T1000 (cell line): ENCODE measurements around the gene CEP170.
"Not testable (repeated sequence)": the region's sequence is repeated elsewhere in the genome, so short reads cannot be mapped to it uniquely, and the experiment has no call there.

Experiments
- DNase-seq: peaks from one replicate; lab custom pipeline; 2025; ENCODE audit warnings: mixed read lengths; lab: John Stamatoyannopoulos, UW

The CEP170 gene

DNA sequence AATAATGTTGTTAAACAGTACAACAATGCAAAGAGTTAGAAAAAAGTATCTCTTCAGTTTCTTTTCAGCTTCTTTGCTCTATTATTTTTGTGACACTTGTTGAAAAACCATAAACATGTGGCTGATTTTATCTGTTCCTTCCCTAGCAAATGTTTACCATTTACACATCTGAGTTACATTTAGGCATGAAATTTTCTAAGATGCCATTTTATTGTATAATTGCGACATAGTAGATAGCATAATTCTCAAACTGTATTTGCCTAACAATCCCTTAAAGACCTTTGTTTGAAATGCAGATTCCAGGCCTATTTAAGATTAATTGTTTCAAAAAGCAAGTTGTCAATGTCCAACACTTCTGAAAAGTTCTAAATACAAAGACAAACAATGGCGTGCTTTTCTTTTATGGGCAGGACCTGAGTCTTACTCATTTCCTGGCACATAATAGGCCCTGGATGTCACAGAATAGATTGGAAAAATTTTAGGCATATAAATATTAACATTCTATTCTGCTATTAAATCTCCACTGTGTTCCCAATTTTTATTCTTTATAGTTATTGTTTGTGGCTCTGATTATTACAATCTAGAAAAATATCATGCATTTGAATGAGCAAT, 81.2 kb downstream of the CEP170 start:
- not testable (repeated sequence) for DNase-seq

DNA sequence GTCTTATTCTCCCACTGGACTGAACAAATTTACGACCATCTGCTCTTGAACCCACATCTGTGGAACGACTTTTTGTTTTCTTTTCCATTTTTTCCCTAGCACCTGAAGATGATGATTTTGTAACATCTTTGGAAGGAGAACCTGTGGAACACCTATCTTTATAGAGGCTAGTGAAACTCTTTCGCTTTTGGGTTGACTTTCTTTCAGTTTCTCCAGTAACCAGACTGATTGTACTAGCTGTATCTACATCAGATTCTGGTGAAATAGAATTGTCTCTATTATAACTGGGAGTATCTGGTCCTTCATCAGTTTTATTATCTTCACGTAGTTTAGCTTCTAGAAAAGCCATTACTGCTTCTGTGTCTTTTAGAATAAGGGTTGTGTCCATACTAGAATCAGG, 90.2 kb downstream of the CEP170 start:
- DNase-seq = not testable (repeated sequence)

DNA sequence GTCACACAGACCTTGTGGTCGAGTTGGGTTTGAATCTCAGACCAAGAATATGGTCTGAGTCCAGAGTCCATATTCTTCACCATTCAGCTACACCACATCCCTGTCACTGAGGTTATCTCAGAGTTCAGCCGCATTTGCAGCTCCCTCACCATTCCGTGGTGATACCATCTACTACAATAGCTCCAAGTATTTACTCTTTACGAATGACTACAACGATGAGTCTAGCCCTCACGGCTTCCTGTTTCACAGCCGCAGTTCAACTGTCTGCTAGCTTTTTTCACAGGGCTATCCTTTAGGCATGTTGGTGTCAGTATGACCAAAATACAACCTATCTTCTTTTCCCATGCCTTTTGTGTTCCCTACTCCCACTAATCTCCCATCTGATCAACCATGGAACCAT, 104.2 kb downstream of the CEP170 start:
- DNase-seq = not testable (repeated sequence)

DNA sequence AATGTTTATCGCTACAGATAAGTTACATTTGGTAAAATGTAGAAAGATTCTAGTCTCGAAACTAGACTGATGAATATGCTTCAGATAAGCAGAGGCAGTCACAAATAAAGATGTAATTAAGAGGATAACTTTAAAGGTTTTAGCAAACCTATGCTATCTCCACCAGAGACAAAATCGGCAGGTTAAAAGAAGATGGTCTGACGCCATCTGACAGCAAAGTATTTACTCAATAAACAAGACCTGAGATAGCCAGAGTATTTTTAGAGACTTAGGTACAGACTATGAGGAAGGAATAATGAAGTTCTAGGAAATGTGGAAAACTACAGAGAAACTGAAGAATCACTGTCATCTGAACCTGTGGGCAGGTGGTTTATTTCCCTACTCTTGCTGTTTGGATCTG, 106.0 kb downstream of the CEP170 start:
- not testable (repeated sequence) for DNase-seq

DNA sequence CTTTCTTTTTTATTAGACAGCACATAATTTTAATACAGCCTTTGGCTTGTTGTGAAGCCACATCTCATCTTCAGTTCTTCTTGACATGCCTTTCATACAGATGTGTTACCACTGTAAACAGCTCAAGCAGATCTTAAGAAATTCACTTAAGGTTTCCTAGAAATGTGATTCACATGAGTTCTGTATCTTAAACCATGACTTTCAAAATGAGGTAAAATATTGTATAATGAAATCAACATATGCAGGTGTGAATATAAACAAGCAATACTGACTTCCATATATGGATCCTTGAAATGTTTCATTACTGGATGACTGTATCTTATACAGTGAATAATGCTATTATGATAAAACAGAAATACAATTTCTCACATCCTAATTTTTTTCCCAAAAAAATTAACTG, 107.7 kb downstream of the CEP170 start:
- DNase-seq = not testable (repeated sequence)

DNA sequence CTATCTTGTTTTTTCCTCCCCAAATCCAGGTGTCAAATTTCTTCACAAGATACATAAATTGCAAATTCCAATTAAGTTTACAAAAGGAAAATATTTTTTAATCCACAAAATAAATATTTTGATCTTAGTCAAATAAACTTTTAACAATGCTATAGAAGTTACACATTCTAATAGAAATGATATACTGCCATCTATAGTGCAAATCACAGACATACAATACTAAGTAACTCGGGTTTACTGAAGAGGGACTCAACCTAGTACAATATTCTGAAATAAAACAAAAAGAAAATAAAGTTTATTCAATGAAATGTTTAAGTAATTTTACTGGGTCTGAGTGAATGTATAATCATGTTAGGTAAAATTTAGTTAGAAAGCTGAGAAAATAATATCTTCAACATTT, 114.6 kb downstream of the CEP170 start:
- not testable (repeated sequence) for DNase-seq

DNA sequence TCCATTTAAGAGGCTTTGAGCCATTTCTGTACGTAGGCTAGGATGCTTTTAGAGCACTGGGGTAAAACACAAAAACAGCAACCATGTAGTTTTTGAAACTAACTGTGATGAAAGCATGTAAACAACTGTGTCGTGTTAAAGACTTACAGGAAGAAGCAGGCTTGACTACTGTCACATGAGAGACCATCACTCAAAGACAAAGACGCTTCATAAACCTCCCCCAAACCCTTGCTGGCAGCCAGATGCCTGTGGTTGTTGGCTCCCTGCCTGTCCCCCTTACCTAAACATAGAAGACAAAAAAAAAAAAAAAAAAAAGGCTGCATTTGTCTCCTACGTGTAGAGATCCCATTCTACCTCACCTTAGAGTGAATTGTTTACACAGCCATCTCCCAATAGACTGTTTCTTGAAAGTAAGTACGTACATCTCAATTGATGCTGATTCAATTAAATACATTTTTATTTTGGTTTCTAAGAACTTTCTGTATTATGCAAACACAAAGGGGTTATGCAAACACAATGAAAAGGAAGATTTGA, 132.1 kb downstream of the CEP170 start:
- DNase-seq = not testable (repeated sequence)

DNA sequence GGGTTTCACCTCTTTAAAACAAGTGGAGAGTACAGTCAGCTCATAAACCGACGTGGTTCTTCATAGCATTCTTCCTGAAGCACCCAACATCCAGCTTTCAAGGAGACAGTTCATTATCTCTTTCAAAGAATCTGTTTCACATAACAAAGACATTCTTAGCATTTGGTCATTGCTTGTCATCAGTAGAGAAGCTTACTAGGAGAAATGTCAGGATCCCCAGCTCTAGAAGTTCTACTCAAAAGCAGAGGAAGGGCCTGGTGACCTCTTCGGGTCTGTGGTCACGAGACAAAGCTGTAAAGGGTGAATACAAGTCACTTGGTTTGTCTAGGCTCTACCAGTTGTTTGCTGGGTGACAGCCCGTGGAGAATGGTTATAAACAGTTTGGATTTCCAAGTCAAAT, 133.1 kb downstream of the CEP170 start:
- not testable (repeated sequence) for DNase-seq

DNA sequence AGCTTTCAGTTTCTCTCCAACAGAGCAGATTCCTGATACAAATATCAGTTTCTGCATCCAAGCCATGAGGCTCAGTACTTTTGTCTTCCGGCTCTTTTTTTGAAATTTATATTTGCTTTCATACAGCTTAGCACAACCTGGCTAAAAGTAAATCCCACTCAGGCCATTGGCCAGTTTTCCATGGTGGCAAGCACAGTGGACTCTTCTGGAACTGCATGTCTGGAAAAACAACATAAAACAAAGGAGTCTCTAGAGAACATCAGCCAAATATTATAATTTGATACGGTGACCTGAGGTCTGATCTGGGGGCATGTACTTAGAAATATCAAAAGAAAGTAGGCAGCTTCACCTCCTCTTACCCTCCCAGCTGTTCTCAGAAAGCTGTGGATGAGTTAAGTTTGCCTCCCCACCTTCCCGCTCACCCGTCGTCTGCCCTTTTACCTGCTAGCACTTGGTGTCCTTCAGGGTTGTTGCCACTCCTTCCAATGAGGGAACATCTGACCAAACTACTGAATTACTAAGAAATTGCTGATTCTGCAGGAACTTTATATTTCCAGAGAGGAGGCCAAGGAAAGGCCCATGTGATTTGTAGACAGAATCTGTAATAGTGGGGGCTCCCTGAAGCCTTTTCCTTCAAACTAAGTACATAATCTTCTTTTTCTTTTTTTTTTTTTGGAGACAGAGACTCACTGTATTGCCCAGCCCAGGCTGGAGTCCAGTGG, 136.3 kb downstream of the CEP170 start:
- DNase-seq = not testable (repeated sequence)

DNA sequence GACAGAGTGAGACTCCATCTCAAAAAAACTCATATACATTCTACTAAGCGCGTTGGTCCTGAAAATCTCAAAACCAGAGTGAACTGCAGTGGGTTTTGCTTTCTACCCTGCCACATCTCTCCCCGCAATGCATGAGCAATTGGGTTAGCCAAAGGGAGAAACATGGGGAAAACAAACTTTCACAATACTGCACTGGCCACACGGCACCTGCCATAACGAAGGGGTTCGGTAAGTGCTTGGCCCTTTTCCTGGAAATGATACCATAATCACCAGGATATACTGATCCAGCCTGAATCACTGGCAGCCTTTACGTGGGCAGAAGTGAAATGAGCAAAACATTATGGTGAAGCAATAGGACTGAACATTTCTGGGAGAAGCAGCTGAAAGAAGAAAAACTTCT, 138.9 kb downstream of the CEP170 start:
- not testable (repeated sequence) for DNase-seq

DNA sequence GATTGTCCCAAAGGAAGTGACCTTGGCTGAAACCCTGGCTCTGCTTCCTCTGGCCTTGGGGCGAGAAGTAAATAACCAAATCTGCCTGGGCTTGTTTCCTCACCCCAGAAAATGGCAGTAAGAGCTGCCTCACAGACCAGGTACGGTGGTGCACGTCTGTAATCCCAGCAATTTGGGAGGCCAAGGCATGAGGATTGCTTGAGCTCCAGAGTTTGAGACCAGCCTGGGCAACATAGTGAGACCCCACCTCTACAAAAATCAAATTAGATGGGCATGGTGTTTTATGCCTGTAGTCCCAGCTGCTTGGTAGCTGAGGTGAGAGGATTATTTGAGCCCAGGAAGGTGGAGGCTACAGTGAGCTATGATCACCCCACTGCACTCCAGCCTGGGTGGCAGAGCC, 140.3 kb downstream of the CEP170 start:
- not testable (repeated sequence) for DNase-seq

DNA sequence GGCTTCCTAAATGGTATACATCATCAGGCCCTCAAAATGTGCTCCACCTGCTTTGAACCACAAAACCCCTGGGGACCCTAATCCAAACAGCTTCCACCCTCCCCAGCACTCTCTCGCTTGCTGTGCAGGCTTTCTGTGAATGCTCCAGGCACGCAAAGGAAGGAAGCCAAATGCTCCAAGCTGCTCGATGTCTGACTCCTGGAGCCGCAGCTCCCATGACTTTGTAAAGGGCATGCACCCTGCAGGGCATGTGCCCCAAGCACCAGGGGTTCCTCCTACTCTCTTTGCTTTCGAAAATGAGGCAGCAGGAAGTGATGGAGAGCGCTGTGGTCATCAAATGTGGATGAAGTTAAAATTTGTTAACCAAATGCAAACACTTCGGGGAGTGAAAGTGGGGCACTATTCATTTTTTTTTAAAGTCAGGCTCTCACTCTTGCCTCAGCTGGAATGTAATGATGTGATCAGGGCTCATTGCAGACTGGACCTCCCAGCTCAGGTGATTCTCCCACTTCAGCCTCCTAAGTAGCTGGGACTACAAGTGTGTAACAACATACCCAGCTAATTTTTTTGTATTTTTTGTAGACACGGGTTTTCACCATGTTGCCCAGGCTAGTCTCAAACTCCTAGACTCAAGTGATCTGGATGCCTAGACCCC, 140.9 kb downstream of the CEP170 start:
- peak; percentile 61 for DNase-seq

DNA sequence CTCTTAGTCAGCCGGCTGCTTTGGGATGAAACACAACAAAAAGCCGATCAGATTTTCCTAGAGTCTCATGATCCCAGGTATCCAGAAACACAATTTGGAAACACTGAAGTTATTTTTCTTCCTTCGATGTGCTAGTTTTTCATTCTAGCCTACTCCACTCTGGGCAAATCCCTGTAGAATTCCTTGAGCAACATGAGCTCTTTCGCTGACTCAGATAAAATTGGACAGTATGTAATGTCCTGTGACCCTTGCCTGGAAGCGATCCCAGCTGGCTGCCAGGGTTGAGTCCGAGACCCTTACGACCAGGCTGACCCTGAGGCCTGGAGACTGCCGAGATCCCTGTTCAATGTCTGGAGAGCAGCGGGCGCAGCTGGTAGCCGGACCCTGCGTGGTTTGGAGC, 147.9 kb downstream of the CEP170 start:
- DNase-seq = not testable (repeated sequence)

DNA sequence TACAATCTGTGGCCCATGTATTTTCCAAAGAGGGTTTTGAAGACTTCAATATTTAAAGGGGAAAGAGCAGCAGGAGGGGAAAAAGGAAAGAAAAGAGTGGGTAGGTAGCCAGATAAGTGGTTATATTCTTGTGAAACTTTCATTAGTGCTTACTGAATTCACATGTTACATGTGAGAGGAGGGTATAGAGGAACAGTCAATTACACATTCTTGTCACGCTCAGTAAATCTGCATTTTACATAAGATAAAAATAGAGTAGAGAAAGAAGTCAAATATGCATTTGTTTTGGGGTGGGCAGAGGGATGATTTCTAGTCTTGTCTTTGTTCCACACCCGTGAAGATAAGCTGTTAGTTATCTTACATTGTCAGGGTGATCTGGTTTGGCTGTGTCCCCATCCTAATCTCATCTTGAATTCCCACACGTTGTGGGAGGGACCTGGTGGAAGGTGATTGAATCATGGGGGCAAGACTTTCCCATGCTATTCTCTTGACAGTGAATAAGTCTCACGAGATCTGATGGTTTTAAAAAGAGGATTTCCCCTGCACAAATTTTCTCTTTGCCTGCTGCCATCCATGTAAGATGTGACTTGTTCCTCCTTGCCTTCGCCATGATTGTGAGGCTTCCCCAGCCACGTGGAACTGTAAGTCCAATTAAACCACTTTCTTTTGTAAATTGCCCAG, 149.3 kb downstream of the CEP170 start:
- DNase-seq = not testable (repeated sequence)

DNA sequence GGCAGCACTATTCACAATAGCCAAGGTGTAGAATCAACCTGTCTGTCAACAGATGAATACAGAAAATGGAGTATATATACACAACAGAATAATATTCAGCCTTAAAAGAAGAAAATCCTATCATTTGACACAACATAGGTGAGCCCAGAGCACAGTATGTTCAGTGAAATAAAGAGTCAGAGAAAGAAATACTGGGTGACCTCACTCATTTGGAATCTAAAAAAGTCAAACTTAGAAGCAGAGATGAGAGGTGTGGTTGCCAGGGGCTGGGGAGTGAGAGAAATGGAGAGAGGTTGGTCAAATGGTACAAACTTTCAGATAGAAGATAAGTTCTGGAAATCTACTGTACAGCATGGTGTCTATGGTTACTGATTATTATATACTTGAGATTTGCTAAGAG, 150.0 kb downstream of the CEP170 start:
- DNase-seq = not testable (repeated sequence)

DNA sequence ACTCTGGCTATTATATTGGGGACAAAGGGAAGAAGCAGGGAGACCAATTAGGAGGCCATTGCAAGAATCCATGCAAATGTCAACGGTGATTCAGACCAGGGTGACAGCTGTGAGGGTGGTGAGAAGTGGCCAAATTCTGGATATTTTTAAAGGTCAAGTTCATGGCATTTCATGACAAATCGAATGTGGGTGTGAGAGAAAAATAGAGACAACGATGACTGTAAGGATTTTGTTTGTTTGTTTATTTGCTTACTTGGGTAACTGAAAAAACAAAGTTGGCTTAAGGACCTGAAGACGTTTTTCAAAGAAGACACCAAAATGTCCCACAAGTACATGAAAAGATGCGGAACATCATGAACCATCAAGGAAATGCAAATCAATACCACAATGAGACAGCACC, 150.6 kb downstream of the CEP170 start:
- not testable (repeated sequence) for DNase-seq

DNA sequence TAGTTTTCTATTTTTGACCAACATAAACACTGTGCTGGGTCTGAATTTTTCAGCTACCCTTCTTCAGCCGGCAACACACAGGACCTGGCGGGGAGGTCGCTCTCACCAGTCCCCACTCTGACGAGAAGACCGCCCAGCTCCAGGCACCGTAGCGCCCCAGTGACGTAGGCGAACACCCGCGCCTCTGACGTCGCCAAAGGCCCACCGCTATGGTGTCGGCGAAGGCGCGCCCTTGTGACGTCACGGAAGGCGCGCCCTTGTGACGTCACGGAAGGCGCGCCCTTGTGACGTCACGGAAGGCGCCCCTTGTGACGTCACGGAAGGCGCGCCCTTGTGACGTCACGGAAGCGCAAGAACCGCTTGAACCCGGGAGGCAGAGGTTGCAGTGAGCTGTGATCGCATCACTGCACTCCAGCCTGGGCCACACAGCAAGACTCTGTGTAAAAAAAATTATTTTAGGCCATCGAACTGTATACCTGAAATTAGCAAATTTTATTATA, 153.5 kb downstream of the CEP170 start:
- DNase-seq = peak; percentile 11

DNA sequence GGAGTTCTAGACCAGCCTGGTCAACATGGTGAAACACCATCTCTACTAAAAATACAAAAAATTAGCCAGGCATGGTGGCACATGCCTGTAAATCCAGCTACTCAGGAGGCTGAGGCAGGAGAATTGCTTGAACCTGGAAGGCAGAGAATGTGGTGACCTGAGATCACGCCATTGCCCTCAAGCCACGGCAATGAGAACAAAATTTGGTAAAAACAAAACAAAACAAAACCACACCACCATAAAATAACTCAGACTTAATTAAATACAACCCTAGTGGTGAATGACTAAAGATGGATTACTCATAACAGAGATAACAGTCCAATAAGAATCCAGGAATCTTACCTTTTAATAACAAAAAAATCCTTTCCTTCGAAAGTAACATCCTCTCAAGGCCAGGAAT, 167.7 kb downstream of the CEP170 start:
- not testable (repeated sequence) for DNase-seq
